Endodermal cell (in vitro differentiated cells): ENCODE data around the gene RBM20. TPM values are rescaled to one million over a fixed set of nuclear protein-coding genes. Genes with fewer than 3 reads are reported as not detected.
A peak's percentile ranks its signal among the peaks of the same experiment; 100 is the strongest.

Experiments used
- DNase-seq: peaks from one replicate; pipeline ENCODE4 v3.0.0-alpha.2; 2017
- H3K27ac ChIP-seq: 2 replicates; pipeline ENCODE4 v1.5.1; 2013; ENCODE audit warnings: mild to moderate bottlenecking, low read depth, low read length, moderate library complexity
- H3K27me3 ChIP-seq: 2 replicates; pipeline ENCODE4 v1.6.1; 2013; ENCODE audit warnings: mild to moderate bottlenecking, low read length, moderate library complexity; ENCODE audit not compliant: insufficient read depth, control insufficient read depth, poor library complexity, severe bottlenecking
- H3K36me3 ChIP-seq: 2 replicates; pipeline ENCODE4 v1.7.0; 2013; ENCODE audit warnings: mild to moderate bottlenecking, low read length, moderate library complexity; ENCODE audit not compliant: control insufficient read depth, insufficient read depth
- H3K4me1 ChIP-seq: one replicate; pipeline ENCODE4 v1.7.0; 2013; ENCODE audit warnings: low read length; ENCODE audit not compliant: control insufficient read depth, insufficient read depth
- H3K4me3 ChIP-seq: 2 replicates; pipeline ENCODE4 v1.5.1; 2013; ENCODE audit warnings: mild to moderate bottlenecking, low read length, moderate library complexity
- H3K9ac ChIP-seq: 2 replicates; pipeline ENCODE4 v1.6.1; 2013; ENCODE audit warnings: mild to moderate bottlenecking, low read length, moderate library complexity; ENCODE audit not compliant: poor library complexity, severe bottlenecking; ENCODE audit errors: extremely low read depth
- H3K9me3 ChIP-seq: 2 replicates; pipeline ENCODE4 v1.6.1; 2013; ENCODE audit warnings: mild to moderate bottlenecking, low read length, moderate library complexity; ENCODE audit not compliant: control insufficient read depth
- H3K27ac Mint-ChIP-seq: 2 replicates; pipeline ENCODE4 v1.8.0; 2020; ENCODE audit warnings: mixed read lengths
- H3K27me3 Mint-ChIP-seq: 2 replicates; pipeline ENCODE4 v1.8.0; 2021; ENCODE audit warnings: mild to moderate bottlenecking, mixed read lengths; ENCODE audit not compliant: insufficient read depth
- H3K36me3 Mint-ChIP-seq: 2 replicates; pipeline ENCODE4 v1.8.0; 2020; ENCODE audit warnings: low read depth, mixed read lengths
- H3K4me1 Mint-ChIP-seq: 2 replicates; pipeline ENCODE4 v1.8.0; 2020; ENCODE audit warnings: mixed read lengths
- H3K4me3 Mint-ChIP-seq: 2 replicates; pipeline ENCODE4 v1.8.0; 2020; ENCODE audit warnings: mild to moderate bottlenecking, moderate library complexity, mixed read lengths
- H3K9me3 Mint-ChIP-seq: 2 replicates; pipeline ENCODE4 v1.8.0; 2020; ENCODE audit warnings: mild to moderate bottlenecking, mixed read lengths
- CTCF ChIP-seq: fragments of 200-600 bp; sonication (generic); conservative IDR thresholded peaks from 2 replicates; pipeline ENCODE4 v1.5.0; 2021; ENCODE audit warnings: antibody characterized with exemption, mild to moderate bottlenecking
- WGBS, 2 experiments: methylation state at CpG; one replicate each; pipeline versions ENCODE4 v1.1.5 to v1.1.7; 2013; ENCODE audit warnings: missing lambda C conversion rate in 2 of 2, mixed read lengths in 1 of 2; ENCODE audit not compliant: insufficient coverage in 1 of 2, insufficient read length in 1 of 2; 5-methylcytosine and 5-hydroxymethylcytosine counted together
- total RNA-seq, 2 donors: library from RNA; stranded (reverse); fragmentation: NEBNext Ultra II Directional in 1 of 2; extraction: Animal tissue kit (Norgen Biotek cat#: 25700) in 1 of 2; gene quantifications; 2 replicates in 1 of 2; 3 replicates in 1 of 2; pipeline ENCODE4 v1.2.1, GENCODE V29; 2021

The RBM20 gene
- total RNA-seq, 2 donors from 2014 or later: 6.2 to 7.0 TPM

GRCh38 chr10:110644598-110645462 lies 694 bp downstream of the RBM20 start:
- no peak for TF ChIP-seq CTCF
- peak overlapping the region; percentile 85 for H3K4me3 ChIP-seq
- 22 to 59% methylated on average over 6 to 31 of the region's 31 CpGs for WGBS, 2 experiments
- Mint-ChIP-seq H3K4me1 (peaks cover 46% of the 10 kb centered on the region), H3K27me3 (peaks cover 32% of the 10 kb centered on the region), H3K9me3 (no peaks in the 10 kb centered on the region), H3K27ac (no peak overlapping the region), H3K4me3 (peak overlapping the region; percentile 77), H3K36me3 (no peaks in the 10 kb centered on the region)
- peaks cover 32% of the 10 kb centered on the region for H3K27me3 ChIP-seq
- DNase-seq: peak; percentile 53
- H3K9ac ChIP-seq: peak overlapping the region; percentile 8
- no peaks in the 10 kb centered on the region for H3K36me3 ChIP-seq
- no peak overlapping the region for H3K27ac ChIP-seq
- peaks cover 20% of the 10 kb centered on the region for H3K4me1 ChIP-seq
- H3K9me3 ChIP-seq: no peaks in the 10 kb centered on the region

GRCh38 chr10:110646417-110647135 lies 2.4 kb downstream of the RBM20 start:
- Histone ChIP-seq H3K4me1 (peaks cover 18% of the 10 kb centered on the region), H3K9ac (no peak overlapping the region), H3K9me3 (no peaks in the 10 kb centered on the region), H3K27me3 (peaks cover 32% of the 10 kb centered on the region), H3K27ac (no peak overlapping the region), H3K36me3 (no peaks in the 10 kb centered on the region), H3K4me3 (no peak overlapping the region)
- Mint-ChIP-seq H3K4me1 (peaks cover 43% of the 10 kb centered on the region), H3K36me3 (no peaks in the 10 kb centered on the region), H3K27me3 (peaks cover 32% of the 10 kb centered on the region), H3K4me3 (no peak overlapping the region), H3K27ac (no peak overlapping the region), H3K9me3 (no peaks in the 10 kb centered on the region)
- WGBS, 2 experiments: 79 to 84% methylated on average over 9 to 13 of the region's 13 CpGs
- no peak for DNase-seq
- TF ChIP-seq CTCF: no peak

DNA sequence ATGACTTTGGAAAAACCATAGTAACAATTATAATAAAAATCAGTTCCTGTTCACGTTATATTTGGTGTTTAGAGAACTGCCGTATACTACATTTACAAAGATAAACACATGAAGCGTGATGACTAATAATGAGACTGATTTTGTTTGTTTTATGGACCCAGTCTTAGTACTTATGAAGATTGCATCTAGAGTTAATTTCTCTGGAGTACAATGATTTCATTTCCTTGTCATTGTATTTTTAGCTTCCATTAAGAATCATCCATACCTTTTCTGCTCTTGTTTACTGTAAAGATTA lies 2.9 kb downstream of the RBM20 start:
- H3K9me3 ChIP-seq: no peaks in the 10 kb centered on the region
- H3K27me3 ChIP-seq: peaks cover 29% of the 10 kb centered on the region
- Mint-ChIP-seq H3K27ac (no peak overlapping the region), H3K4me3 (no peak overlapping the region), H3K27me3 (peaks cover 30% of the 10 kb centered on the region), H3K4me1 (peaks cover 38% of the 10 kb centered on the region), H3K36me3 (no peaks in the 10 kb centered on the region), H3K9me3 (no peaks in the 10 kb centered on the region)
- no peak for DNase-seq
- no peak overlapping the region for H3K4me3 ChIP-seq
- peaks cover 16% of the 10 kb centered on the region for H3K4me1 ChIP-seq
- H3K36me3 ChIP-seq: no peaks in the 10 kb centered on the region
- WGBS, 2 experiments: 100% methylated on average over 3 of the region's 3 CpGs; no CpG with 5 or more reads in 1 of the 2 experiments
- no peak overlapping the region for H3K27ac ChIP-seq
- TF ChIP-seq CTCF: no peak
- no peak overlapping the region for H3K9ac ChIP-seq
